Measurements from ENCODE around the gene TRIM52.

- no peak for TF ChIP-seq CTCF (IDR thresholded peaks at IDR 0.05)
- TF ChIP-seq POLR2AphosphoS5 (IDR thresholded peaks at IDR 0.05; ENCODE audit: low read depth, low read length) = no peak; the same call in 1 of the 2 replicates
Measured at GRCh38 chr5:181223729-181224389, 37.1 kb downstream of the TRIM52 start.
